Anterior cingulate cortex (tissue), 58 donors: ENCODE measurements around the gene ORAI3.

ENCODE experiments used
- DNase-seq, 58 donors: peaks; one replicate each; lab custom pipeline; 2025; lab: John Stamatoyannopoulos, UW

The ORAI3 gene

DNA sequence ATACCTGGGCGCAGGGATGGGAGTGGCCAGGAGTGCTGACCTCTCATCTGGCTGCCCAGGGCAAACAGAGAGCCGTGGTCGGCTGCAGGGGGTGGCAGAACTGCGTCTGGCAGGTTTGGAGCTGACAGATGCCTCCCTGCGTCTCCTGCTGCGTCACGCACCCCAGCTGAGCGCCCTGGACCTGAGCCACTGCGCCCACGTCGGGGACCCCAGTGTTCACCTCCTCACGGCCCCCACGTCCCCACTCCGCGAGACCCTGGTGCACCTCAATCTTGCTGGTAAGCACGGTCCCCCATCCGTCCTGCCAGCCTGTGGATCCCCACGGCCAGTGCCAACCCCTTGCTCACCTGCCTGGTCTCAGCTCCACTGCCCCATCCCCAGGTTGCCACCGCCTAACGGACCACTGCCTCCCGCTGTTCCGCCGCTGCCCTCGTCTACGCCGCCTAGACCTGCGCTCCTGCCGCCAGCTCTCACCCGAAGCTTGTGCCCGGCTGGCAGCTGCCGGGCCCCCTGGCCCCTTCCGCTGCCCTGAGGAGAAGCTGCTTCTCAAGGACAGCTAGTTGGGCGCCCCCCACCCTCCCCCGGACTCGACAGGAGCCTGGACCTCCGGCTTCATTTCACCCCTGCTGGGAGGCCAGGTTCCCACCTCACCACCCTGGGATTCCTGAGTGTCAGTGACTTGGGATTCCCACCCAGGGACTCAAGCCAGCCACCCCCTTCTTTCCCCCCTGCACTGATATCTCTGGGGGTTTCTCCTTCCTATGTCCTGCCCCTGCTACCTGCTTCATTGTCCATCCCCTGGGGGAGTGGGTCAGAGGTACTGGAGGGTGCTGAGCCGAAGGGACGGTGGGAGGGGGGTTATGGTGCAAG is 2.0 kb upstream of the ORAI3 start:
- DNase-seq = no peak

- no peak for DNase-seq
Measured at GRCh38 chr16:30947541-30947858, 1.4 kb upstream of the ORAI3 start.

- peak; percentile 50 to 97 (median 88) for DNase-seq
Measured at GRCh38 chr16:30947859-30948666, 805 bp upstream of the ORAI3 start.

DNA sequence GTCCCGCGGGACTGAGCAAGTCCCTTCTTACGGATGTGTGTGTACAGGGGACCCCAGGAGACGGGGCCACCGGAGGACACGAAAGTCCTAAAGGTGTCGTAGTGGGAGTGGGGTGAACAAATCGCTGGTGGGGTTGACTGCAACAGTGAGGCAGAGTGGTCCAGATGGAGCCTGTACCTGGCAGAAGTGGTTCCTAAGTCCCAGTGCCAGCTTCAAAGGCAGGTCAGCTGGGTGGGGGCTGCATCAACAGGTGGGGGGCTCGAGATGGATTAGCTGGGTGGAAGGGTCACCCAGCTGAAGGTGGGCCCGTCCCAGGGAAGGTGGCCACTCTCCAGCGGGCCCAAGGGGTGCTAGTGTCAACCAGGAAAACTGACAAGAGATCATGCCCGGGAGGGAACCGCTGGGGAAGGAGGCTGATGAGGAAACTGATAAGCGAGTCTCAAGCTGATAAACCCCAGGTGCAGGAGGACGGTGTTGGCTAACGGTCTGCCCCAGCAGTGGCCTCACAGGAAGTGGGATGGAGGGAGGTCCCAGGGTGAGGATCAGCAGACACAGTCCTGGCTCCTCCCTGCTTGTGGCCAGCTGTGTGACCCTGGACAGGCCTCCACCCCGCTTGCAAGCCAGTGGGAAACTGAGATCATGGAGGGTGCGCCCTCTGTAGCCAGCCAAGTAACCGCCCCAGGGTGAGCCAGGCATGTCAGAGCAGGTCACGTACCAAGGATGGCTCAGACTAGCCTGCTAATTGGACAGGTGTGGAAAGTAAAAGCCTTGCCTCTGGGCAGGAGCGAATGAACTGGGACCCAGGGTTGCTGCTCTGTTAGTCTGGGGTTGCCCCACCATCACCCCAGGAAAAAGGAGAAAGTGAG is 1.0 kb downstream of the ORAI3 start:
- peak in 13 of 58 donors; percentile 5 to 31 (median 15) for DNase-seq

GRCh38 chr16:30950516-30951065 is 1.7 kb downstream of the ORAI3 start:
- DNase-seq = no peak

DNA sequence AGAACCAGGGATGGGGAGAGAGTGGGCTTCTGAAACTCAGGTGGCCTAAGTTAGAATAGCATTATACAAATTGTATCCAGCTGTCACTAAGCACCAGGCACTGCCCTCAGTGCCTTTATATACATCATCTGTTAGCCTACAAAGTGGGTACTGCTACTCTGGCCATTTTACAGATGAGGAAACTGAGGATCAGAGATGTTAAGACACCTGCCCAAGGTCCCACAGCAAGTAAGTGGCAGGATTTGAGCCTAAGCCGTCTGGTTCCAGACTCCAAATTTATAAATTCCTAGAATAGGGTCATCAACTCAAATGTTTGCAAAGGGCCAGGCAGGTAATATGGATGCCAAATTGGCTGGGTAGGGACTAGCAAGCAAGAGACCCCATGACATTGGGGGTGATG is 2.3 kb downstream of the ORAI3 start:
- no peak for DNase-seq

DNA sequence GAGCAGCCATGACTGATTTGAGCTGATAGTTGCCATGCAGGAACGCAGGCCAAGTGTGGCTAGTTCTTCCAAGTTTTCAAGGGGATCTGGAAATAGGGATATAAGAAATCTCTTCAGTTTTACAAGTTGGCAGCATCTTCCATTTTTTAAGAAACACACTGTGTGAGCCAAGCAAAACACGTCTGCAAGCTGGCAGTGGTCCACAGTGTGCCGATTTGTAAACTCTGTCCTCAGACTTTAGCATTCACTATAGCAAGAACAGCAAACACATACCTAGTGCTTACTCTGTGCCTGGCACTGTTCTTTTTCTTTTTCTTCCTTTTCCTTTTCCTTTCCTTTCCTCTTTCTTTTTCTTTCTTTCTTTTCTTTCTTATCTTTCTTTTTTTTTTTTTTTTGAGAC is 2.9 kb downstream of the ORAI3 start:
- DNase-seq = peak in 5 of 58 donors; percentile 14 to 29 (median 17)

- DNase-seq = no peak
Measured at GRCh38 chr16:30953111-30953510, 4.2 kb downstream of the ORAI3 start.

DNA sequence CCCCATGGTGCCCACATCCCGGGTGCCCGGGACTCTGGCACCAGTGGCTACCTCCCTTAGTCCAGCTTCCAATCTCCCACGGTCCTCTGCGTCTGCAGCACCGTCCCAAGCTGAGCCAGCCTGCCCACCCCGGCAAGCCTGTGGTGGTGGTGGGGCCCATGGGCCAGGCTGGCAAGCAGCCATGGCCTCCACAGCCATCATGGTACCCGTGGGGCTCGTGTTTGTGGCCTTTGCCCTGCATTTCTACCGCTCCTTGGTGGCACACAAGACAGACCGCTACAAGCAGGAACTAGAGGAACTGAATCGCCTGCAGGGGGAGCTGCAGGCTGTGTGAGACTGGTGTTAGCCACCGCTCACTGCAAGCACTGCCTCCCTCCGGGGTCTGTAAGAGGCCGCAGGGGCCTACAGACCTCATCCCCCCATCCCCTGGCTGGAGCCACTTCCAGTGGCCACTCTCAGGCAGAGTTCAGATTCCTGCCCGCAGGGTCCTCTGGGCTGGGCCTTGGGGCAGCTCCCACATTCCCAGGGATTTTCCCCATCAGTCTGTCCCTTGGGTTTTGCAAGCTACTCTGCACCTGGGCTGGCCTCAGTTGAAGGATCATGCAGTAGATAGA is 4.8 kb downstream of the ORAI3 start:
- DNase-seq = peak in 51 of 58 donors; percentile 10 to 78 (median 44)

- no peak for DNase-seq
Measured at GRCh38 chr16:30954993-30955392, 6.1 kb downstream of the ORAI3 start.

- DNase-seq = peak in 54 of 58 donors; percentile 41 to 90 (median 74)
Measured at GRCh38 chr16:30956601-30957455, 8.0 kb downstream of the ORAI3 start.

GRCh38 chr16:30957456-30958174 is 8.7 kb downstream of the ORAI3 start, which contains the start of gene SETD1A:
TSS of gene SETD1A (plus strand) at chr16:30957754. CDS start at chr16:30958732, 978 bp downstream.
- DNase-seq = peak; percentile 58 to 97 (median 91)

DNA sequence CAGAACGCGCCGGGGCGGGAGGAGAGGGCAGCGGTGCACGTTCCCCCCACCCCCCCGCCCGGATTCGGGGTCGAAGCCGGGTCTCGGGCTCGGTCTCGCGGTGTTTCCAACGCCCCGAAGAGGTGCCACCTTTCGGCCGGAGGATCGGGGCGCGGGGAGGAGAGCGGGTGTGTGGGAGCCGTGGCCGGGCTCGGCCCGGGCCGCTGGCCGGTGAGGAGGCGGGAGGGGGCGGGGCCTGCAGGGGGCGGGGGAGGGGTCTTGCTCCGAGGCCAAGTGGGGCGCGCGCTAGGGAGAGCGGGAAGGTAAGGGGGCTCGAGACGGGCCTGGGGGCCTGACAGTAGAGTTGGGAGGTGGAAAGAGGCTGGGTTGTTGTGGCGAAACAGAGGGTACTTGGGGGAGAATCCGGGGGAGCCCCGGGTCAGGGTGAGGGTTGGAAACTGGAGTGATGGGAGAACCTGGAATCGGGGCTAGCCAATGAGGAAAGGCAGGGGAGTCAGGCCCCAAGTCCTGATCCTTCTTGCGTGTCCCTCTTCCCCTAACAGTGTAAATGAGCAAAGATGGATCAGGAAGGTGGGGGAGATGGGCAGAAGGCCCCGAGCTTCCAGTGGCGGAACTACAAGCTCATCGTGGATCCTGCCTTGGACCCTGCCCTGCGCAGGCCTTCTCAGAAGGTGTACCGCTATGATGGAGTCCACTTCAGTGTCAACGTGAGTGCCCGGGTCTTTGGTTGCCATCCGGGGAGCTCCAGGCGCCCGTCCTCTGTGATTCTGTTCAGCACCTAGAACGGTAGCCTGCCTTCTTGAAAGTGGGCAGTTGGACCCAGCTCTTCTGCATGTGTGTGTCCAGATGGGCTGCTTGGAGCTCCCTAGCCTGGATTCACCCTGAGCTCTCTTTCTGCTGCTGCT is 9.6 kb downstream of the ORAI3 start:
- DNase-seq = peak in 25 of 58 donors; percentile 46 to 76 (median 63)

DNA sequence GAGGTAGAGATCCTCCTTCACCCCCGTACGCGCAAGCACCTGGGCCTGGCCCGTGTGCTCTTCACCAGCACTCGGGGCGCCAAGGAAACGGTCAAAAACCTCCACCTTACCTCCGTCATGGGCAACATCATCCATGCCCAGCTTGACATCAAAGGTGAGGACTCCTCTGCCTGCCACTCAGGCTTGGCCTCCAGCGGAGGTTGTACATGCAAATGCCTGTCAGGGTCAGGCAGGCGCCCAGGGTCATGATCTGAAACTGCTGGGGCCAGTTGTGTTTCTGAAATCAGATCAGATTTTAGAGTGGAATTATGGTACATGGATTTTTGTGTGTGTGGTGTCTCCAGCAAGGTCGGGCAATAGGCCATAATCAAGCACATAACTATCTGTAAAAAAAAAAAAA is 12.5 kb downstream of the ORAI3 start:
- DNase-seq = no peak

DNA sequence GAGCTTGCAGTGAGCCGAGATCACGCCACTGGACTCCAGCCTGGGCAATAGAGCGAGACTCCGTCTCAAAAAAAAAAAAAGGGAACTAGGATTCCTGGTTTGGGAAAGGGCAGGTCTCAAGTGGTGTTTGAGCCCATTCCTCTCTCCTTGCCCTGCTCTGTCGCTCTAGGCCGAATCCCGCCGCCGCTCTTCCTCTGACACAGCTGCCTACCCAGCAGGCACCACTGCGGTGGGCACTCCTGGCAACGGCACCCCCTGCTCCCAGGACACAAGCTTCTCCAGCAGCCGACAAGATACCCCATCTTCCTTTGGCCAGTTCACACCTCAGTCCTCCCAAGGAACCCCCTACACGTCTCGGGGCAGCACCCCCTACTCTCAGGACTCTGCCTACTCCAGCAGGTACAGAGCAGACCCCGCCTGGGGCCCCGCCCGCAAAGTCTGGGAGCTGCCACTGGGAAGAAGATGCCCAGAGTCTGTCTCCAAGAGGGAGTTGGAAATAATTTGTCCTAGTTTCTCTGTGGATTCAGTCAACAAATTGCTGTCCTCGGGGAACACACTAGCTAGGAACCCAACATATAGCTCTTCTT is 15.2 kb downstream of the ORAI3 start:
- DNase-seq = no peak

DNA sequence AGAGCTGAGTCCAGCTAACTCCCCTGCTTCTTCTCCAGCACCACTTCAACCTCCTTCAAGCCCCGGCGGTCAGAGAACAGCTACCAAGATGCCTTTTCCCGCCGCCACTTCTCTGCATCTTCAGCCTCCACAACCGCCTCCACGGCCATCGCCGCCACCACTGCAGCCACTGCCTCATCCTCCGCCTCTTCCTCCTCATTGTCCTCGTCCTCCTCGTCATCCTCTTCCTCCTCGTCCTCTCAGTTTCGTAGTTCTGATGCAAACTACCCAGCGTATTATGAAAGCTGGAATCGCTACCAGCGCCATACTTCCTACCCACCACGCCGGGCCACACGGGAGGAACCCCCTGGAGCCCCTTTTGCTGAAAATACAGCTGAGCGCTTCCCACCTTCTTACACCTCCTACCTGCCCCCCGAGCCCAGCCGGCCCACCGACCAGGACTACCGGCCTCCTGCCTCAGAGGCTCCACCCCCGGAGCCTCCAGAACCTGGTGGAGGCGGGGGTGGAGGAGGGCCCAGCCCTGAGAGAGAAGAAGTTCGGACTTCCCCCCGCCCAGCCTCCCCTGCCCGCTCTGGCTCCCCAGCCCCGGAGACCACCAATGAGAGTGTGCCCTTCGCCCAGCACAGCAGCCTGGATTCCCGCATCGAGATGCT is 15.8 kb downstream of the ORAI3 start:
- DNase-seq = no peak
